HEK293 (cell line): Measurements from ENCODE around the gene RNASEH1.

Source experiments
- CTCF ChIA-PET: fragments of 350-600 bp; formaldehyde crosslinking; extraction: SDS; loops from one replicate; lab custom pipeline; 2021; ENCODE audit warnings: antibody characterized with exemption; lab: Yijun Ruan, JAX
- POLR2A ChIA-PET: fragments of 300-600 bp; formaldehyde crosslinking; extraction: SDS; loops from one replicate; lab custom pipeline; 2020; ENCODE audit warnings: antibody characterized with exemption, inconsistent platforms; lab: Yijun Ruan, JAX
- H3K27ac ChIP-seq: fragments of 200-500 bp; sonication (Bioruptor generic); 2 replicates; pipeline ENCODE4 v1.5.1; 2014; ENCODE audit warnings: low read depth, low read length, control low read depth, inconsistent platforms; ENCODE audit errors: extremely low read depth
- H3K36me3 ChIP-seq, 2 experiments: fragments of 200-500 bp in 1 of 2; sonication (Bioruptor generic) in 1 of 2; 1 replicate in 1 of 2; 2 replicates in 1 of 2; pipeline ENCODE4 v1.5.1; 2014 to 2017; ENCODE audit warnings: inconsistent platforms in 2 of 2, low read length in 2 of 2; ENCODE audit not compliant: control insufficient read depth in 2 of 2, insufficient read depth in 1 of 2
- H3K4me1 ChIP-seq: fragments of 200-500 bp; sonication (Bioruptor generic); 2 replicates; pipeline ENCODE4 v1.5.1; 2014; ENCODE audit warnings: mild to moderate bottlenecking, low read length, inconsistent platforms; ENCODE audit not compliant: control insufficient read depth, insufficient read depth
- H3K4me3 ChIP-seq: 2 replicates; pipeline ENCODE4 v1.5.1; 2011; ENCODE audit warnings: low read depth, mild to moderate bottlenecking, control low read depth, low read length, moderate library complexity
- H3K9me3 ChIP-seq: fragments of 200-500 bp; sonication (Bioruptor generic); 2 replicates; pipeline ENCODE4 v1.5.1; 2014; ENCODE audit warnings: low read depth, low read length, inconsistent platforms; ENCODE audit not compliant: control insufficient read depth, insufficient read depth
- SP2 ChIP-seq: fragments of 450-650 bp; formaldehyde crosslinking; IDR thresholded peaks from 2 replicates; pipeline ENCODE4 v1.5.1; 2016; ENCODE audit warnings: missing biosample characterization, missing genetic modification characterization
- WT1 ChIP-seq: fragments of 450-650 bp; formaldehyde crosslinking; IDR thresholded peaks from 2 replicates; pipeline ENCODE4 v1.5.1; 2016; ENCODE audit warnings: missing biosample characterization, missing genetic modification characterization
- ZBTB1 ChIP-seq: fragments of 450-650 bp; formaldehyde crosslinking; IDR thresholded peaks from 2 replicates; pipeline ENCODE4 v1.5.1; 2016; ENCODE audit warnings: missing biosample characterization, missing genetic modification characterization
- ZFP37 ChIP-seq: fragments of 450-650 bp; formaldehyde crosslinking; IDR thresholded peaks from 2 replicates; pipeline ENCODE4 v1.5.1; 2016; ENCODE audit warnings: missing biosample characterization, missing genetic modification characterization
- ZNF37A ChIP-seq: fragments of 450-650 bp; IDR thresholded peaks from 2 replicates; pipeline ENCODE4 v1.5.1; 2018; ENCODE audit warnings: missing biosample characterization, missing genetic modification characterization
- ZNF530 ChIP-seq: fragments of 450-650 bp; formaldehyde crosslinking; IDR thresholded peaks from 2 replicates; pipeline ENCODE4 v1.5.1; 2016; ENCODE audit warnings: low read depth, missing biosample characterization, missing genetic modification characterization
- ZNF830 ChIP-seq: fragments of 450-650 bp; IDR thresholded peaks from 2 replicates; pipeline ENCODE4 v1.5.0; 2018; ENCODE audit warnings: missing biosample characterization, missing genetic modification characterization, low read depth, mild to moderate bottlenecking, moderate library complexity
- TF ChIP-seq, protein P1 (sequence below): fragments of 450-650 bp; formaldehyde crosslinking; IDR thresholded peaks from 2 replicates; pipeline ENCODE4 v1.5.1; 2016; ENCODE audit warnings: missing biosample characterization, missing genetic modification characterization
- TF ChIP-seq, protein P2 (sequence below): fragments of 450-650 bp; formaldehyde crosslinking; IDR thresholded peaks from 2 replicates; pipeline ENCODE4 v1.5.1; 2016; ENCODE audit warnings: missing biosample characterization, missing genetic modification characterization
- TF ChIP-seq, protein P3 (sequence below): fragments of 450-650 bp; formaldehyde crosslinking; conservative IDR thresholded peaks from 2 replicates; pipeline ENCODE4 v1.5.1; 2016; ENCODE audit warnings: low read depth, missing biosample characterization, missing genetic modification characterization
- TF ChIP-seq, protein P4 (sequence below): fragments of 450-650 bp; formaldehyde crosslinking; IDR thresholded peaks from 2 replicates; pipeline ENCODE4 v1.5.1; 2016; ENCODE audit warnings: missing biosample characterization, missing genetic modification characterization
- TF ChIP-seq, protein P5 (sequence below): fragments of 450-650 bp; formaldehyde crosslinking; IDR thresholded peaks from 2 replicates; pipeline ENCODE4 v1.5.1; 2016; ENCODE audit warnings: missing biosample characterization, missing genetic modification characterization

Gene RNASEH1

DNA sequence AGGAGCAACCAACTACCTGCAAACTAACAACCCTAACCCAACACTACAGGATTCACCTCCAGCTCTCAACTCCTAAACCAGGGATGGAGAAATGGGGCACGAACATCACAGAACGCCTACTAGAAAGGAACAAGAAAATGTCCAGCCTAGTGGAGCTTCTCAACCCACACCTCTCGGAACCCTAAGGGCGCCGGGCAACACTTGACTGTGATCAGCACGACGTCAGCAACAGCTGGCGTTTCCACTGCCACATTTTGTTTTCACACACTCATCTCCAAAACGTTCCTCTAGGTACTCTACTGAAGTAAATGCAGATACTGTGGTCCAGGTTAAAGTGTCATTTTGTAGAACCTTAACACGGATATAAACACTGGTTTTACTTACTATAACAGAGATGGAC lies 4.2 kb downstream of the RNASEH1 start:
- ChIA-PET CTCF (interaction anchor here (2.6 kb wide), 1 partner anchor 130 kb away, joined by 9 read pairs; no protein-coding TSS in a partner anchor), POLR2A (interaction anchor here (1.2 kb wide), 1 partner anchor 176 kb away, joined by 3 read pairs; the partner anchor contains the start of gene EIPR1)
- no peak for TF ChIP-seq ZBTB1 (tag by site-specific recombination)
- TF ChIP-seq, protein P1, sequence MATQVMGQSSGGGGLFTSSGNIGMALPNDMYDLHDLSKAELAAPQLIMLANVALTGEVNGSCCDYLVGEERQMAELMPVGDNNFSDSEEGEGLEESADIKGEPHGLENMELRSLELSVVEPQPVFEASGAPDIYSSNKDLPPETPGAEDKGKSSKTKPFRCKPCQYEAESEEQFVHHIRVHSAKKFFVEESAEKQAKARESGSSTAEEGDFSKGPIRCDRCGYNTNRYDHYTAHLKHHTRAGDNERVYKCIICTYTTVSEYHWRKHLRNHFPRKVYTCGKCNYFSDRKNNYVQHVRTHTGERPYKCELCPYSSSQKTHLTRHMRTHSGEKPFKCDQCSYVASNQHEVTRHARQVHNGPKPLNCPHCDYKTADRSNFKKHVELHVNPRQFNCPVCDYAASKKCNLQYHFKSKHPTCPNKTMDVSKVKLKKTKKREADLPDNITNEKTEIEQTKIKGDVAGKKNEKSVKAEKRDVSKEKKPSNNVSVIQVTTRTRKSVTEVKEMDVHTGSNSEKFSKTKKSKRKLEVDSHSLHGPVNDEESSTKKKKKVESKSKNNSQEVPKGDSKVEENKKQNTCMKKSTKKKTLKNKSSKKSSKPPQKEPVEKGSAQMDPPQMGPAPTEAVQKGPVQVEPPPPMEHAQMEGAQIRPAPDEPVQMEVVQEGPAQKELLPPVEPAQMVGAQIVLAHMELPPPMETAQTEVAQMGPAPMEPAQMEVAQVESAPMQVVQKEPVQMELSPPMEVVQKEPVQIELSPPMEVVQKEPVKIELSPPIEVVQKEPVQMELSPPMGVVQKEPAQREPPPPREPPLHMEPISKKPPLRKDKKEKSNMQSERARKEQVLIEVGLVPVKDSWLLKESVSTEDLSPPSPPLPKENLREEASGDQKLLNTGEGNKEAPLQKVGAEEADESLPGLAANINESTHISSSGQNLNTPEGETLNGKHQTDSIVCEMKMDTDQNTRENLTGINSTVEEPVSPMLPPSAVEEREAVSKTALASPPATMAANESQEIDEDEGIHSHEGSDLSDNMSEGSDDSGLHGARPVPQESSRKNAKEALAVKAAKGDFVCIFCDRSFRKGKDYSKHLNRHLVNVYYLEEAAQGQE (tag by site-specific recombination): no peak
- TF ChIP-seq, protein P2, sequence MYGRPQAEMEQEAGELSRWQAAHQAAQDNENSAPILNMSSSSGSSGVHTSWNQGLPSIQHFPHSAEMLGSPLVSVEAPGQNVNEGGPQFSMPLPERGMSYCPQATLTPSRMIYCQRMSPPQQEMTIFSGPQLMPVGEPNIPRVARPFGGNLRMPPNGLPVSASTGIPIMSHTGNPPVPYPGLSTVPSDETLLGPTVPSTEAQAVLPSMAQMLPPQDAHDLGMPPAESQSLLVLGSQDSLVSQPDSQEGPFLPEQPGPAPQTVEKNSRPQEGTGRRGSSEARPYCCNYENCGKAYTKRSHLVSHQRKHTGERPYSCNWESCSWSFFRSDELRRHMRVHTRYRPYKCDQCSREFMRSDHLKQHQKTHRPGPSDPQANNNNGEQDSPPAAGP (tag by site-specific recombination): no peak
- no peak for TF ChIP-seq ZFP37 (tag by site-specific recombination)
- no peak for TF ChIP-seq WT1 (tag by site-specific recombination)
- TF ChIP-seq, protein P3, sequence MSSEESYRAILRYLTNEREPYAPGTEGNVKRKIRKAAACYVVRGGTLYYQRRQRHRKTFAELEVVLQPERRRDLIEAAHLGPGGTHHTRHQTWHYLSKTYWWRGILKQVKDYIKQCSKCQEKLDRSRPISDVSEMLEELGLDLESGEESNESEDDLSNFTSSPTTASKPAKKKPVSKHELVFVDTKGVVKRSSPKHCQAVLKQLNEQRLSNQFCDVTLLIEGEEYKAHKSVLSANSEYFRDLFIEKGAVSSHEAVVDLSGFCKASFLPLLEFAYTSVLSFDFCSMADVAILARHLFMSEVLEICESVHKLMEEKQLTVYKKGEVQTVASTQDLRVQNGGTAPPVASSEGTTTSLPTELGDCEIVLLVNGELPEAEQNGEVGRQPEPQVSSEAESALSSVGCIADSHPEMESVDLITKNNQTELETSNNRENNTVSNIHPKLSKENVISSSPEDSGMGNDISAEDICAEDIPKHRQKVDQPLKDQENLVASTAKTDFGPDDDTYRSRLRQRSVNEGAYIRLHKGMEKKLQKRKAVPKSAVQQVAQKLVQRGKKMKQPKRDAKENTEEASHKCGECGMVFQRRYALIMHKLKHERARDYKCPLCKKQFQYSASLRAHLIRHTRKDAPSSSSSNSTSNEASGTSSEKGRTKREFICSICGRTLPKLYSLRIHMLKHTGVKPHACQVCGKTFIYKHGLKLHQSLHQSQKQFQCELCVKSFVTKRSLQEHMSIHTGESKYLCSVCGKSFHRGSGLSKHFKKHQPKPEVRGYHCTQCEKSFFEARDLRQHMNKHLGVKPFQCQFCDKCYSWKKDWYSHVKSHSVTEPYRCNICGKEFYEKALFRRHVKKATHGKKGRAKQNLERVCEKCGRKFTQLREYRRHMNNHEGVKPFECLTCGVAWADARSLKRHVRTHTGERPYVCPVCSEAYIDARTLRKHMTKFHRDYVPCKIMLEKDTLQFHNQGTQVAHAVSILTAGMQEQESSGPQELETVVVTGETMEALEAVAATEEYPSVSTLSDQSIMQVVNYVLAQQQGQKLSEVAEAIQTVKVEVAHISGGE (tag by site-specific recombination): no peak
- TF ChIP-seq, protein P4, sequence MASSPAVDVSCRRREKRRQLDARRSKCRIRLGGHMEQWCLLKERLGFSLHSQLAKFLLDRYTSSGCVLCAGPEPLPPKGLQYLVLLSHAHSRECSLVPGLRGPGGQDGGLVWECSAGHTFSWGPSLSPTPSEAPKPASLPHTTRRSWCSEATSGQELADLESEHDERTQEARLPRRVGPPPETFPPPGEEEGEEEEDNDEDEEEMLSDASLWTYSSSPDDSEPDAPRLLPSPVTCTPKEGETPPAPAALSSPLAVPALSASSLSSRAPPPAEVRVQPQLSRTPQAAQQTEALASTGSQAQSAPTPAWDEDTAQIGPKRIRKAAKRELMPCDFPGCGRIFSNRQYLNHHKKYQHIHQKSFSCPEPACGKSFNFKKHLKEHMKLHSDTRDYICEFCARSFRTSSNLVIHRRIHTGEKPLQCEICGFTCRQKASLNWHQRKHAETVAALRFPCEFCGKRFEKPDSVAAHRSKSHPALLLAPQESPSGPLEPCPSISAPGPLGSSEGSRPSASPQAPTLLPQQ (tag by site-specific recombination): no peak
- no peak for TF ChIP-seq ZNF830 (tag by site-specific recombination)
- no peak for TF ChIP-seq SP2 (tag by site-specific recombination)
- TF ChIP-seq ZNF530: no peak
- TF ChIP-seq ZNF37A (tag by site-specific recombination): no peak
- TF ChIP-seq, protein P5, sequence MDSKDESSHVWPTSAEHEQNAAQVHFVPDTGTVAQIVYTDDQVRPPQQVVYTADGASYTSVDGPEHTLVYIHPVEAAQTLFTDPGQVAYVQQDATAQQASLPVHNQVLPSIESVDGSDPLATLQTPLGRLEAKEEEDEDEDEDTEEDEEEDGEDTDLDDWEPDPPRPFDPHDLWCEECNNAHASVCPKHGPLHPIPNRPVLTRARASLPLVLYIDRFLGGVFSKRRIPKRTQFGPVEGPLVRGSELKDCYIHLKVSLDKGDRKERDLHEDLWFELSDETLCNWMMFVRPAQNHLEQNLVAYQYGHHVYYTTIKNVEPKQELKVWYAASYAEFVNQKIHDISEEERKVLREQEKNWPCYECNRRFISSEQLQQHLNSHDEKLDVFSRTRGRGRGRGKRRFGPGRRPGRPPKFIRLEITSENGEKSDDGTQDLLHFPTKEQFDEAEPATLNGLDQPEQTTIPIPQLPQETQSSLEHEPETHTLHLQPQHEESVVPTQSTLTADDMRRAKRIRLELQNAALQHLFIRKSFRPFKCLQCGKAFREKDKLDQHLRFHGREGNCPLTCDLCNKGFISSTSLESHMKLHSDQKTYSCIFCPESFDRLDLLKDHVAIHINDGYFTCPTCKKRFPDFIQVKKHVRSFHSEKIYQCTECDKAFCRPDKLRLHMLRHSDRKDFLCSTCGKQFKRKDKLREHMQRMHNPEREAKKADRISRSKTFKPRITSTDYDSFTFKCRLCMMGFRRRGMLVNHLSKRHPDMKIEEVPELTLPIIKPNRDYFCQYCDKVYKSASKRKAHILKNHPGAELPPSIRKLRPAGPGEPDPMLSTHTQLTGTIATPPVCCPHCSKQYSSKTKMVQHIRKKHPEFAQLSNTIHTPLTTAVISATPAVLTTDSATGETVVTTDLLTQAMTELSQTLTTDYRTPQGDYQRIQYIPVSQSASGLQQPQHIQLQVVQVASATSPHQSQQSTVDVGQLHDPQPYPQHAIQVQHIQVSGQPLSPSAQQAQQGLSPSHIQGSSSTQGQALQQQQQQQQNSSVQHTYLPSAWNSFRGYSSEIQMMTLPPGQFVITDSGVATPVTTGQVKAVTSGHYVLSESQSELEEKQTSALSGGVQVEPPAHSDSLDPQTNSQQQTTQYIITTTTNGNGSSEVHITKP: no peak
- no peak overlapping the region for H3K4me3 ChIP-seq
- H3K36me3 ChIP-seq: peaks cover 44 to 75% of the 10 kb centered on the region in 2 experiments
- no peak overlapping the region for H3K27ac ChIP-seq
- H3K4me1 ChIP-seq: 0 out of 2 replicates have a peak, but pooled peaks cover 3% of the 10 kb centered on the region
- H3K9me3 ChIP-seq: no peaks in the 10 kb centered on the region
